G401.6 (cell line): Measurements from ENCODE around the gene GDA.
"Not testable (repeated sequence)": the region's sequence is repeated elsewhere in the genome, so short reads cannot be mapped to it uniquely, and the experiment has no call there.

Experiments used
- FAIRE-seq: peaks from 2 replicates; lab custom pipeline; 2012; peaks lifted over from hg19 to GRCh38; lab: Jason Lieb, UNC

Gene GDA

GRCh38 chr9:72210522-72210921, 61.3 kb downstream of the GDA start:
- no peak for FAIRE-seq

GRCh38 chr9:72211047-72211446, 61.8 kb downstream of the GDA start:
- no peak for FAIRE-seq

- FAIRE-seq: no peak
These were observed 64.7 kb downstream of the GDA start for GRCh38 chr9:72213906-72214305.

- no peak for FAIRE-seq
These were observed 68.1 kb downstream of the GDA start for GRCh38 chr9:72217306-72217842.

- FAIRE-seq: no peak
These were observed 71.3 kb downstream of the GDA start for GRCh38 chr9:72220589-72220988.

- FAIRE-seq: no peak
These were observed 77.0 kb downstream of the GDA start for GRCh38 chr9:72226146-72226812.

GRCh38 chr9:72228282-72228681, 79.0 kb downstream of the GDA start:
- no peak for FAIRE-seq

- FAIRE-seq: no peak
These were observed 83.5 kb downstream of the GDA start for GRCh38 chr9:72232778-72233177.

GRCh38 chr9:72247549-72247948, 98.3 kb downstream of the GDA start:
- no peak for FAIRE-seq

GRCh38 chr9:72251589-72251988, 102.3 kb downstream of the GDA start:
- FAIRE-seq: no peak

- FAIRE-seq: no peak
These were observed 105.8 kb downstream of the GDA start for GRCh38 chr9:72254901-72255545.

GRCh38 chr9:72255569-72255968, 106.3 kb downstream of the GDA start:
- no peak for FAIRE-seq

- no peak for FAIRE-seq
These were observed 107.7 kb downstream of the GDA start for GRCh38 chr9:72256931-72257330.

- FAIRE-seq: no peak
These were observed 108.6 kb downstream of the GDA start for GRCh38 chr9:72257814-72258213.

- FAIRE-seq: no peak
These were observed 112.8 kb downstream of the GDA start for GRCh38 chr9:72262063-72262462.

GRCh38 chr9:72263572-72263971, 114.3 kb downstream of the GDA start:
- no peak for FAIRE-seq

- FAIRE-seq: no peak
These were observed 119.7 kb downstream of the GDA start for GRCh38 chr9:72268961-72269360.

GRCh38 chr9:72270359-72270758, 121.1 kb downstream of the GDA start:
- not testable (repeated sequence) for FAIRE-seq

GRCh38 chr9:72271613-72272478, 122.6 kb downstream of the GDA start:
- FAIRE-seq: peak; percentile 95

GRCh38 chr9:72274441-72274840, 125.2 kb downstream of the GDA start:
- no peak for FAIRE-seq

- FAIRE-seq: no peak
These were observed 125.7 kb downstream of the GDA start for GRCh38 chr9:72274916-72275315.

GRCh38 chr9:72276429-72276828, 127.2 kb downstream of the GDA start:
- FAIRE-seq: no peak

- no peak for FAIRE-seq
These were observed 129.7 kb downstream of the GDA start for GRCh38 chr9:72278959-72279358.
